ENCODE data around the gene LDLRAP1.
"Not testable (repeated sequence)": the region's sequence is repeated elsewhere in the genome, so short reads cannot be mapped to it uniquely, and the experiment has no call there.

Gene LDLRAP1

GRCh38 chr1:25587290-25587689 lies 43.9 kb downstream of the LDLRAP1 start:
- POLR2A ChIA-PET: no interaction called here
- H3K4me3 ChIP-seq (ENCODE audit: low read depth, low read length): no peak overlapping the region
- TF ChIP-seq CTCF (IDR thresholded peaks at IDR 0.05; ENCODE audit: insufficient read depth, low read length, missing control alignments): no peak
- no peak for DNase-seq (ENCODE audit: low read depth, low spot score)
- CTCF ChIA-PET: interaction anchor here (1.0 to 1.6 kb wide), 3 partner anchors 21 to 210 kb away, joined by 3 to 6 read pairs (median 3); no protein-coding TSS in a partner anchor

DNA sequence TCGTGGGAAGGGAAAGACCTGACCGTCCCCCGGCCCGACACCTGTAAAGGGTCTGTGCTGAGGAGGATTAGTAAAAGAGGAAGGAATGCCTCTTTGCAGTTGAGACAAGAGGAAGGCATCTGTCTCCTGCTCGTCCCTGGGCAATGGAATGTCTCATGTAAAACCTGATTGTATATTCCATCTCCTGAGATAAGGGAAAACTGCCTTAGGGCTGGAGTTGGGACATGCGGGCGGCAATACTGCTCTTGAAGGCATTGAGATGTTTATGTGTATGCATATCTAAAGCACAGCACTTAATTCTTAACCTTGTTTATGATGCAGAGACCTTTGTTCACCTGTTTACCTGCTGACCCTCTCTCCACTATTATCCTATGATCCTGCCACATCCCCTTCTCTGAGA lies 44.8 kb downstream of the LDLRAP1 start:
- DNase-seq (ENCODE audit: low read depth, low spot score); H3K4me3 ChIP-seq (ENCODE audit: low read depth, low read length); POLR2A ChIA-PET: not testable (repeated sequence)
- CTCF ChIA-PET: interaction anchor here (1.0 kb wide), 1 partner anchor 20 kb away, joined by 3 read pairs; no protein-coding TSS in a partner anchor

DNA sequence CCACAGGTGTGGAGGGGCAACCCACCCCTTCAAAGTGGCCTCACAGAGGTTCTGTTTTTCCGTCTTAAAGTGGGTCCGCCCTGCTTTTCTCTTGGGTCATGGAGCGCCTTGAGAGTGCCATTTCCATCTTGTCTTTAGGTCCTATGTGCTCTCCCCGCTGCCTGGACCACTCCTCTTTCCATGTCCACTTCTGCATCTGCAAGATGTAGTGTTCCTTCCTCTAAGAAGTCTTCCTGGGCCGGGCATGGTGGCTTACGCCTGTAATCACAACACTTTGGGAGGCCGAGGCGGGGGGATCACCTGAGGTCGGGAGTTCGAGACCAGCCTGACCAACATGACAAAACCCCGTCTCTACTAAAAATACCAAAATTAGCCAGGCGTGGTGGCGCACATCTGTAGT lies 45.4 kb downstream of the LDLRAP1 start:
- DNase-seq (ENCODE audit: low read depth, low spot score); H3K4me3 ChIP-seq (ENCODE audit: low read depth, low read length); POLR2A ChIA-PET: not testable (repeated sequence)
- CTCF ChIA-PET: interaction anchor here (1.2 to 1.8 kb wide), 3 partner anchors 15 to 20 kb away, joined by 3 to 8 read pairs (median 6); no protein-coding TSS in a partner anchor

GRCh38 chr1:25590096-25590824 lies 46.9 kb downstream of the LDLRAP1 start:
- POLR2A ChIA-PET: no interaction called here
- DNase-seq (ENCODE audit: low read depth, low spot score): no peak
- no peak overlapping the region for H3K4me3 ChIP-seq (ENCODE audit: low read depth, low read length)
- CTCF ChIA-PET: interaction anchor here (1.0 to 1.8 kb wide), 4 partner anchors 9 to 19 kb away, joined by 3 to 8 read pairs (median 4); no protein-coding TSS in a partner anchor
- TF ChIP-seq CTCF (IDR thresholded peaks at IDR 0.05; ENCODE audit: insufficient read depth, low read length, missing control alignments): no peak

GRCh38 chr1:25593861-25594260 lies 50.5 kb downstream of the LDLRAP1 start:
- ChIA-PET CTCF (interaction anchor here (1.4 to 1.6 kb wide), 3 partner anchors 15 to 21 kb away, joined by 3 to 5 read pairs (median 4); no protein-coding TSS in a partner anchor), POLR2A (interaction anchor here (0.6 kb wide), 1 partner anchor 153 kb away, joined by 3 read pairs; no protein-coding TSS in a partner anchor)
- DNase-seq (ENCODE audit: low read depth, low spot score): no peak
- TF ChIP-seq CTCF (IDR thresholded peaks at IDR 0.05; ENCODE audit: insufficient read depth, low read length, missing control alignments): no peak
- H3K4me3 ChIP-seq (ENCODE audit: low read depth, low read length): no peak overlapping the region

DNA sequence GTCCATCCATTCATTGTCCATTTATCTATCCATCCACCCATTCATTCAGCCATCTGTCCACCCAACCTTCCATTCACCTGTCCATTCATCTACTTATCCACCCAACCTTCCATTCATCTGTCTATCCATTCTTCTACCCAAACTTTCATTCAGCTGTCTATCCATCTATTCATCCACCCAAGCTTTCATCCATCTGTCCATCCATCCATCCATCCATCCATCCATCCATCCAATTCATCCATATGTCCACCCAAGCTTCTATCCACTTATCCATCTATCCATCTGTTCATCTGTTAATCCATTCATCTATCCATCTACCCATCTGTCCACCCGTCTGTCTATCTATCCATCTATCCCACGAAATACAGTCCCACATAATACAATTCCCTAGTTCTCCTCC lies 51.6 kb downstream of the LDLRAP1 start:
- no peak for TF ChIP-seq CTCF (IDR thresholded peaks at IDR 0.05; ENCODE audit: insufficient read depth, low read length, missing control alignments)
- H3K4me3 ChIP-seq (ENCODE audit: low read depth, low read length): no peak overlapping the region
- ChIA-PET CTCF (interaction anchor here (1.1 to 1.8 kb wide), 3 partner anchors 12 to 21 kb away, joined by 3 to 7 read pairs (median 3); no protein-coding TSS in a partner anchor), POLR2A (no interaction called here)
- no peak for DNase-seq (ENCODE audit: low read depth, low spot score)

DNA sequence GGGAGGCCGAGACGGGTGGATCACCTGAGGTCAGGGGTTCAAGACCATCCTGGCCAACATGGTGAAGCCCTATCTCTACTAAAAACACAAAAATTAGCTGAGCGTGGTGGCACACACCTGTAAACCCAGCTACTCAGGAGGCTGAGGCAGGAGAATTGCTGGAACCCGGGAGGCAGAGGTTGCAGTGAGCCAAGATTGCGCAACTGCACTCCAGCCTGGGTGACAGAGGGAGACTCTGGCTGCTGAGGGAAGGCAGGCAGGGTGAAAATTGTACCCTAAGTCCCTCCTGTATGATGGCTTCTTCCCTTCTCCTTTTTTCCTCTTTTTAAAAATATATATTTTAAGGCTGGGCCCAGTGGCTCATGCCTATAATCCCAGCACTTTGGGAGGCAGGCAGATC lies 53.2 kb downstream of the LDLRAP1 start:
- DNase-seq (ENCODE audit: low read depth, low spot score); H3K4me3 ChIP-seq (ENCODE audit: low read depth, low read length); POLR2A ChIA-PET: not testable (repeated sequence)
- CTCF ChIA-PET: interaction anchor here (1.0 to 4.7 kb wide), 3 partner anchors 12 to 22 kb away, joined by 3 to 28 read pairs (median 7); no protein-coding TSS in a partner anchor
